ENCODE data around the gene SHB.

The SHB gene

DNA sequence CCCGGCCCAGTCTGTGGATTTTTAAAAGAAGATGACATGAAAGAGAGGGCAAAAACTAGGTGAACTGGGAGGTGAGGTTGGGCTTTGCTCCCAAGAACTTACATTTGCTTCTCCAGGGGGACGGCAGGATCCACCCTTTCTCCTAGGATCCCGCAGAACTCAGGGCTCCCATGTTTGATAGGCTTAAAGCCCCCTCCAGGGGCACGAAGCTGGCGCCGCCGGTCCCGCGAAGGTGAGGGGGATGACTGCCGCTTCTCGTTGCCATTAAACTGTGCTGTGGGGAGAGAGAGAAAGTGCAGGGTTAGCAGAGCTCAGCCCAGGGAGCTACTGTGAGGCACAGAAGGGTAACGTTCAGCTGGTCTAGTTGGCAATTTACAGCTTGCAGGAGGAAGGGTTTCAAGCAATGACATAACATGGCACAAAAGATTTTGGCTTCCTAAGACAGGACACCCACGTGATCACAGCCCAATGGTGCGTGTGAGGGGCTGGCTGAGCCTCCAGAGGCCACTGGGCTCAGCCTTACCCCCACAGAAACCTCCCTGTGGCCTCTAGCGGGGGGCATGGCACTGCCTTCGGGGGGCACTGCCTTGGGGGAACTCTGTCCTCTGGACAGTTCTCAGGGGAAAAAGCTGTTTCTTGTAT, 113.1 kb downstream of the SHB start:
- no peak for DNase-seq (ENCODE audit: low read depth in 1 of 2, low spot score in 1 of 2)

DNA sequence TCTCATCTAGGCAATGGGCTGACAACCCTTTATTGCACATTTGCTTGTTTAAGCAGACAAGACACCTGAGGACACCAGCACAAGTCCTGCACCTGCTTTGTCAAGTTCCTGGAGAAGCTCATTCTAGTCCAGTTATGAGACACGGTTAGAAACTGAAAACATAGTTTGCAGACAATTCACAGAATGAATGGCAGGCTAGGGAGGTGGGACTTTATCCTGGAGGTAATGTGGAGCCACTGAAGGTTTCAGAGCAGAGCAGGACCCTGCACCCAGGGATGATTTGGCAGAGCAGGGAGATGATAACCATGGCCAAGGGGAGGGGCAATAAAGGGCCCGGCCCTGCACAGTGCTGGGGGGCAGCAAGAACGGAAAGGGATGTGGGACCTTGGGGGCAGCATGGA, 114.4 kb downstream of the SHB start:
- no peak for DNase-seq (ENCODE audit: low read depth in 1 of 2, low spot score in 1 of 2)

DNA sequence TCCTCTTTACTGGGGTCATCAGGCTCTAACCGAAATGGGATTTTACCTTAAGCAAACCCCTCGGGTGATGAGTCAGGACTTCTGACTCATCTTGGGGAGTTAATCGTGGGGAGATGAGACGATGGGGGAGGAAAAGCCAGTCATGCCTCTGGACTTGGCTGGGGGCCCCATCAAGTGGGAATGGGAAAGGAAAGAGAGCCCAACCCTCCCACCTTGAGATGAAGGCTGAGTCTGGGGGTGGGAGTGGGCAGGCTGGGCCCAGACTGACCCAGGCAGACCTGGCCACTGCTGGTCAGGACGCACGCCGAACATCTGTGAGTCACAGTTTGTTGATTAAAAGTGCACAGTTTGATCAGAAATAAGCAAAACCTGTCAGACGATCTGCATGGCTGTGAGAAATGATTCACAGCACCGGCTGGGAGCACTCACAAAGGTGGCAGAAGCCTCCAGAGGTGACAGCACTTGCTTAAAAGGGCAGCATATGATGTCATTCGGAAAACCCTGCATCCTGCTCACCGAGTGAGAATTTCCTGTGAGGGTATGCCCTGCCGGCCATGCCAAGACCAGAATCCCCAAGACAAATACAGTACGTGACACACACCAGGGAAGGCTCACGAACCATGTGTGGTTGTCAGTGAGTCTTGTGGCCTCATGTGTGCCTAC, 115.1 kb downstream of the SHB start:
- no peak for DNase-seq (ENCODE audit: low read depth in 1 of 2, low spot score in 1 of 2)

DNA sequence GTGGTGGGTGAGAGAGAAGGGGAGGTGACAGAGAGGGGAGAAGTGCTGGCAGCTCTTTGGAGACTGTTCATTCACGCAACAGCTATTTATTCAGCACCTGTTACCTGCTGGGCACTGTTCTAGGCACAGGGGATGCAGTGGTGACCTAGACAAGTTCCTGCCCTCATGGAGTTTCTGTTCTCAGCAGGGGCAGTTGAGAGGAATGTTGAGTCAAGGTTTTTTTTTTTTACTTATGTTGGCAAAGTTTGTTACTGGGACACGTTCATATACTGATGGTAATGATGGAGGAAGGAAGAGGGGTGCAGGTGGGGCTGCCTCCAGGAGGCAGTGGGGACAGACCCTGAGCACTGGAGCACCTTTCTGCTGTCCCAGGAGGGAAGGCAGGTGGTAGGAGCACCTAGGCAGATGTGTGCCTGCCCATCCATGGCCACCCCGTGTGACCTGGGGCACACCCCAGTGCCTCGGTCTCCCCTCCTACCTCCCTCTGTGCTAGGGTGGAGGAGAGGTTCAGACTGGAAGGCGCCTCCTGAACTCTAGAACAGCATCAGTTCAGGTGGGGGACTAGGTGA, 115.7 kb downstream of the SHB start:
- no peak for DNase-seq (ENCODE audit: low read depth in 1 of 2, low spot score in 1 of 2)

GRCh38 chr9:37952731-37953130, 116.3 kb downstream of the SHB start:
- DNase-seq (ENCODE audit: low read depth in 1 of 2, low spot score in 1 of 2): no peak

GRCh38 chr9:37951671-37952449, 117.2 kb downstream of the SHB start:
- DNase-seq (ENCODE audit: low read depth in 1 of 2, low spot score in 1 of 2): no peak

DNA sequence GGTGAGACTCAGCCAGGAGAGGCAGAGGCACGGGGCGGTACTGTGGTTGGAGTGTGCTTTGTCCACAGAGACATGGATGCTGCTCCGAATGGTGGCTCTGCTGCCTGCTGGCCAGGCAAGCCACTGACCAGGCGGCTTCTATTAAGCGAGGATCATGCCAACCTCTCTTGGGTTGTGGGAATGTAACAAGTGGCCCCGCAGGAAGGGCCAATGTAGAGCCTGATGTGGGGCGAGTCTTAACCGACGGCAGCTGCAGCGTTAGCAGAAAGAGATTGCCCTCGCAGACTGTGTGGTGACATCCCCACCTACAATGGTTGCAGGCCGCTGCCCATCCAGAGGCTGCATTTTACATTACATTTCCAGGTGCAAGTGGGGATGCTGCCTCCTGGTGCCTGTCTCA, 118.5 kb downstream of the SHB start:
- no peak for DNase-seq (ENCODE audit: low read depth in 1 of 2, low spot score in 1 of 2)

DNA sequence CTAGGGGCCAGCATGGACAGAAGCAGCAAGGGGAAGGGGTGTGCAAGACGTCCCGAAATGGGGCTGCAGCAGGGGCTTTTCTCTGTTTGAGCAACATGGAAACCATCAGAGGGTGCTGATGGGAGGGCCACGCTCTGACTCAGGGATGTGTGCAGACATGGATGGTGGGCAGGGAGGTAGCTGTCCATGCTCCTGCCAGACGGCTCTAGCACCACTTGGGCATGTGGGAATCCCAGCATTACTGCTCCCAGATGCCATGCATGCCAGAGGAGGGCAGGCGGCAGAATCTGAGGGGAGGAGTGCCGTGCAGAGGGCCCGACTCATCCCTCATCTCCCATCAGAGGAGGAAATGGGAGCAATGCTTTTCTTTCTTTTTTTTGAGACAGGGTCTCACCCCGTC, 119.5 kb downstream of the SHB start:
- no peak for DNase-seq (ENCODE audit: low read depth in 1 of 2, low spot score in 1 of 2)

GRCh38 chr9:37948417-37948980, 120.5 kb downstream of the SHB start:
- no peak for DNase-seq (ENCODE audit: low read depth in 1 of 2, low spot score in 1 of 2)

- DNase-seq (ENCODE audit: low read depth in 1 of 2, low spot score in 1 of 2): no peak
Measured at GRCh38 chr9:37947977-37948376, 121.0 kb downstream of the SHB start.

DNA sequence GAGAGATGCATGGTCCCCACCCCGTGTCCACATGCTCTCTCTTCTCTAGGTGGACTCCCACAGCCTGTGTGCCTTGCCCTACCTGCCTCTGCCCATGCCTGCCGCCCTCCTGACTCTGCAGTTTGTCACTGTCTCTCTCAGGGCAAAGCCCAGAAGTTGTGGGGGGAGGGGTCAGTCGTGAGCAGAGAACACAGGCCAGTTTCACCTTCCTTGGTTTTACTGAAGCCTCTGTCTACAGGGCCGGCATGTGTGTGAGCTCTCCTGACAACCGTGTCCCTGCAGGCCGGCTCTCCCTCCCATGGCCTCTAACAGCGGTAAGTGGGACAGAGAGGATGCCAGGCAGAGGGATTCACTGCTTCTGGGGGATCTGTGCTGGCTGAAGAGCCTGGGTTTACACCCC, 121.6 kb downstream of the SHB start:
- no peak for DNase-seq (ENCODE audit: low read depth in 1 of 2, low spot score in 1 of 2)

DNA sequence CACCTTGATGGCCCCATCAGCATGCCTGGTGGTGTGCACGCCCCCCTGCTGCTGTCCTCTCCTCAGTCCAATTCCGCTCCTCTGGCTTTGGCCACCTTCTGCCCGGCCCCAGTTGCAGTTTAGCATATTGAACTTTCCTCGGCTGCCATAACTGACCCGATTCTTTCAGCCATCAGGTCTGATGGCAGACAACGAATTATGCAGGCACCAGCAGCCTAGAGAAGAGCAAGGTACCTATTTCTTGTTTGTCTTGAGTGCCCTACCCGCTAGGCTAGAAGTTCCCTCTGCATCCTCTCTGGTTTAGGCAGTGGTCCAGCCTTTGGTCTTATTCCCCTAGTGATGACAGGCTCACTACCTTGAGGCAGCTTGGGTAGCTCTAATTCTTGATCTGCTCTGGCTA, 122.1 kb downstream of the SHB start:
- DNase-seq (ENCODE audit: low read depth in 1 of 2, low spot score in 1 of 2): no peak

- DNase-seq (ENCODE audit: low read depth in 1 of 2, low spot score in 1 of 2): no peak
Measured at GRCh38 chr9:37946041-37946440, 123.0 kb downstream of the SHB start.

DNA sequence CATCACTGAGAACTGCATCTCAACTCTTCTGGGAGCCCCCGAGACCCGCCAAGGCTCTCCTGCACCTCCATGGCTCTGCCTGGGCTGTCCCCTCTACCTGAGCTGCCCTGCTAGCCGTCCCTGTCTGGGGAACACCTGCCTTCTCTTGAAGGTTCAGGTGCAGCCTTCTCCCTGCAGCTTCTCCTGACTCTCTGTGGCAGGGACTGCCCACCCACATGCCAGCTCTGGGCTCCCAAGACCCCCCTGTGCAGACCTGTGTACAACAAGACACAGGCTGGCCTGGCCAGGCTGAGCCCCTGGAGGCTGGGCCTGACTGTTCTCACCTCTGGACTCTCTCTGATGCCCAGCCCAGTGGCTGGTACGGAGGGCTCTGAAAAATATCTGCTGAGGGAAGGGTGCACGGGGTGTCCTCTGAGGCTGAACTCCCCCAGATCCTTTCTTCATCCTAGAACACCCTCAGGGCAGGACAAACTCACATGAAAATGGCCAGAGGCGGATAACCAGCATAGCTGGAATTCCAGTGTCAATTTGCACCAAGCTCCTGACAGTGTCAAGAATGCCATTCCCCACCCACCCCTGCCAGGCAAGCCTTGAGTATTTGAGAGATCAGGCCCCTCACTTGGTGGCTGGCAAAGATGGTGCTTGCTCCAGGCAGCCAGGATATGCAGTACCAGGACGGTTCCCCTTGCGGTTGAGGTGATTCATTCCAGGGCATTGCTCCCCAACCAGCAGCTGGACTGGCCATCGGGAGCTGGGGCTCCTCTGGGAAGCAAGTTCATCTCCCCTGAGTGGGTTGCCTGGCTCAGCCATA, 124.2 kb downstream of the SHB start:
- DNase-seq (ENCODE audit: low read depth in 1 of 2, low spot score in 1 of 2): no peak

GRCh38 chr9:37944266-37944650, 124.8 kb downstream of the SHB start:
- DNase-seq (ENCODE audit: low read depth in 1 of 2, low spot score in 1 of 2): no peak

DNA sequence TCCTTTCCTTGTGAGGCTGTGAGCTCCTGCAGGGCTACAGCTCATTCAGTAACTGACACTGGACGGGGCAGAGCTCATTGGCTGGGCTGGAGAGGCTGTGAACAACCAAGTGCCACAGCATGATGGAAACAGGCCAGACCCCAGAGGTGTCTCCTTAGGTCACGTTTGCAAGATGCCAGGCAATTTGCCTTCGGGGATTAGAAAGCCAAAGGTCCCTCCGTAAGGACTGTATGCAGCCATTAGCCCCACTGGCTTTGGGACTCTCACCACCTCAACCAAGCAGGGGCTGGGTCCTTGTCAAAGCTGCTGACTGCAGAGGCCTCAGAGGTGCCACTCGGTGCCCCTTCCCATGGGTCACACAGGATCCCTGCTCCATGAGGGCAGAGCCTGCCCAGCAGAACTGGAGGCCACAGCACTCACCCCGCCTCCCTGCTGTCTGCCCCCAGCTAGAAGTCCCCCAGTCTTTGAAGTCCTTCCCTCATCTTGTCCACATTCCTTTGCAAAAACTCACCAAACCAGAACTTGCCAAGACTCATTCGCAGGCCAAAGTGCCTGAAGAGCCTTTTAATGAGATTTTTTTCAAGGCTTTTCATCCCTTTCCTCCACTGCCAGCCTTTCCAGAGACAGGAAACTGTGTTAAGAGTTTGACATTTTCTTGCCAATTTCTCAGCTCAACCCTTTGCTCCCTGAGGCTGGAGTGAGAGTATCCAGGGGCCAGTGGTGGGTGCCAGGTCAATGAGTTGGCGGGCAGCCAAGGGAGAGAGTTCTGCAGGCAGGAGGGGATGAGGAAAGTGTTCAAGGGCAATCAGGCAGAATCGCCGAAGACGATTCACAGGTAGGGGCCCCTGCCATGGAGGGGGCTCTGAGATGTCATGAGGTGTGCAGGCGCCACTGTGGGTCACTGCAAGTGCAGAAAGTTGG, 125.4 kb downstream of the SHB start:
- DNase-seq (ENCODE audit: low read depth in 1 of 2, low spot score in 1 of 2): no peak

DNA sequence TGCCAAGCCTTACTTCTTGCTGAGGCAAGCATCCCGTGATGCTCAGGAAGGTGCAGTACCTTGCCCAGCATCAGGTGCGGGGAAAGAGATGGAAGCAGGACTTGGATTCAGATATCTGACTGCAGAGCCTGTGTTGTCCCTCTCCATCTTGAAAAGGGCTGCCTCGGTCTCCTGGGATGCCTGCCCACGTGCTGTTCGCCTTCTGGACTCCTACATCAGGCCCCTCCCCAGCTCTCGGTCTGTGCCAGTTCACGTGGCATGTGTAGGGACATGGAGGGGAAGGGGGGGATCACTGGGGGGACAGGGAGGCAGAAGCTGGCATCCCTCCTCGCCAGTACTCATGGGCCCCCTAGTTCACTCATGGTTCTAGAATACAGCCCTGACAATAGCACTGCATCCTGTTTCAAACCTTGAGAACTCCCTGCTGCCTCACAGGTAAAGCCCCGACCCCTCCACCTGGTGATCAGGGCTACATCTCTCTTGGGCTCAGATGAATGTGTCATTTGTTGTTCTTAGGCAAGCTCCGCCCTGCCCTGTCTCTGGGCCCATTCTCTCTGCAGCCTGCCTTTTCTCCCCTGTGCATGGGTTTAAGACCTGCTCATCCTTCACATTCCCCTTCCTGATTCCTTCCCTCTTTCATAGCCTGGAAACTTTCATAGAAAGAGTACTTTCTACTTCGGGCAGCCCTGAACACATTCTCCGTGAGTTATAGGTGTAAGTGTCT, 126.2 kb downstream of the SHB start:
- no peak for DNase-seq (ENCODE audit: low read depth in 1 of 2, low spot score in 1 of 2)

GRCh38 chr9:37941253-37941652, 127.8 kb downstream of the SHB start:
- no peak for DNase-seq (ENCODE audit: low read depth in 1 of 2, low spot score in 1 of 2)

GRCh38 chr9:37939575-37940095, 129.4 kb downstream of the SHB start:
- DNase-seq (ENCODE audit: low read depth in 1 of 2, low spot score in 1 of 2): no peak
